ENCODE results near the gene DAZL. TPM values are rescaled to one million over a fixed set of nuclear protein-coding genes. Genes with fewer than 3 reads are reported as not detected.

The DAZL gene
- total and polyA plus RNA-seq, 2 donors, result 0.16 to 0.19 TPM

GRCh38 chr3:16583551-16583950, 21.7 kb downstream of the DAZL start:
- DNase-seq (ENCODE audit: low read depth in 6 of 9, low spot score in 9 of 9), result no peak
- Histone ChIP-seq H3K36me3 (ENCODE audit: control insufficient read depth in 2 of 2, insufficient read depth in 2 of 2, low read length in 1 of 2) (no peaks in the 10 kb centered on the region), H3K4me3 (ENCODE audit: low read length in 2 of 2) (no peak overlapping the region), H3K4me1 (ENCODE audit: control insufficient read depth in 2 of 2, insufficient read depth in 2 of 2, low read length in 2 of 2) (no peaks in the 10 kb centered on the region), H3K27me3 (ENCODE audit: control insufficient read depth in 2 of 2, insufficient read depth in 1 of 2, low read length in 1 of 2) (no peaks in the 10 kb centered on the region), H3K9me3 (ENCODE audit: control insufficient read depth in 2 of 2, insufficient read depth in 1 of 2, low read length in 1 of 2) (no peaks in the 10 kb centered on the region), H3K27ac (ENCODE audit: low read depth in 1 of 2, low read length in 1 of 2) (no peak overlapping the region)
- WGBS, result 97% methylated on average over 5 of the region's 5 CpGs

DNA sequence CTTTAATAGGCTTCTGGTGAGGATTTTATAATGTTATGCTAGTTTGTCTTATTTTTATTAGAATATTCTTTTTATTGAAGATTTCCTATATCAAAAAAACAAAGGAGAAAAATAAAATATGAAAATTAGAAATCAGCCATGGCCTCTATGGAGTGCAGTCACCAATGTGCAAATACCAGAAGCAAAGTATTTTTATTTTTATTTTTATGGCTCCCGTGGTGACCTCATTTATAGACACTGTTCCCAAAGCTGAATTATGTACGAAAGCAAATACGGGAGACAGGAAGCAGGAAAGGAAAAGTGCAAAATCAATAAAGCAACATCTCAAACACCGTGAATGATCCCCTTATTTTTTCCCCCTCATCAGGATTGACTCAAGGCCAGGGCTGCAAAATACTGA, 35.1 kb downstream of the DAZL start:
- no peaks in the 10 kb centered on the region for H3K9me3 ChIP-seq (ENCODE audit: control insufficient read depth in 2 of 2, insufficient read depth in 1 of 2, low read length in 1 of 2)
- no peak for DNase-seq (ENCODE audit: low read depth in 6 of 9, low spot score in 9 of 9)
- no peaks in the 10 kb centered on the region for H3K4me1 ChIP-seq (ENCODE audit: control insufficient read depth in 2 of 2, insufficient read depth in 2 of 2, low read length in 2 of 2)
- WGBS, result 95% methylated on average over 4 of the region's 4 CpGs
- no peaks in the 10 kb centered on the region for H3K36me3 ChIP-seq (ENCODE audit: control insufficient read depth in 2 of 2, insufficient read depth in 2 of 2, low read length in 1 of 2)
- no peak overlapping the region for H3K27ac ChIP-seq (ENCODE audit: low read depth in 1 of 2, low read length in 1 of 2)
- no peak overlapping the region for H3K4me3 ChIP-seq (ENCODE audit: low read length in 2 of 2)
- no peaks in the 10 kb centered on the region for H3K27me3 ChIP-seq (ENCODE audit: control insufficient read depth in 2 of 2, insufficient read depth in 1 of 2, low read length in 1 of 2)

- Histone ChIP-seq H3K27me3 (ENCODE audit: control insufficient read depth in 2 of 2, insufficient read depth in 1 of 2, low read length in 1 of 2) (no peaks in the 10 kb centered on the region), H3K36me3 (ENCODE audit: control insufficient read depth in 2 of 2, insufficient read depth in 2 of 2, low read length in 1 of 2) (no peaks in the 10 kb centered on the region), H3K27ac (ENCODE audit: low read depth in 1 of 2, low read length in 1 of 2) (no peak overlapping the region), H3K4me1 (ENCODE audit: control insufficient read depth in 2 of 2, insufficient read depth in 2 of 2, low read length in 2 of 2) (no peaks in the 10 kb centered on the region), H3K4me3 (ENCODE audit: low read length in 2 of 2) (no peak overlapping the region), H3K9me3 (ENCODE audit: control insufficient read depth in 2 of 2, insufficient read depth in 1 of 2, low read length in 1 of 2) (no peaks in the 10 kb centered on the region)
- no peak for DNase-seq (ENCODE audit: low read depth in 6 of 9, low spot score in 9 of 9)
- 93% methylated on average over 2 of the region's 2 CpGs for WGBS
Observed at GRCh38 chr3:16568532-16568931, 36.7 kb downstream of the DAZL start.

- Histone ChIP-seq H3K9me3 (ENCODE audit: control insufficient read depth in 2 of 2, insufficient read depth in 1 of 2, low read length in 1 of 2) (peaks cover 0 to 1% of the 10 kb centered on the region in 2 donors), H3K36me3 (ENCODE audit: control insufficient read depth in 2 of 2, insufficient read depth in 2 of 2, low read length in 1 of 2) (no peaks in the 10 kb centered on the region), H3K4me1 (ENCODE audit: control insufficient read depth in 2 of 2, insufficient read depth in 2 of 2, low read length in 2 of 2) (no peaks in the 10 kb centered on the region), H3K4me3 (ENCODE audit: low read length in 2 of 2) (no peak overlapping the region), H3K27ac (ENCODE audit: low read depth in 1 of 2, low read length in 1 of 2) (no peak overlapping the region), H3K27me3 (ENCODE audit: control insufficient read depth in 2 of 2, insufficient read depth in 1 of 2, low read length in 1 of 2) (no peaks in the 10 kb centered on the region)
- WGBS, result 89% methylated on average over 2 of the region's 2 CpGs
- DNase-seq (ENCODE audit: low read depth in 6 of 9, low spot score in 9 of 9), result no peak
Observed at GRCh38 chr3:16568115-16568514, 37.1 kb downstream of the DAZL start.

DNA sequence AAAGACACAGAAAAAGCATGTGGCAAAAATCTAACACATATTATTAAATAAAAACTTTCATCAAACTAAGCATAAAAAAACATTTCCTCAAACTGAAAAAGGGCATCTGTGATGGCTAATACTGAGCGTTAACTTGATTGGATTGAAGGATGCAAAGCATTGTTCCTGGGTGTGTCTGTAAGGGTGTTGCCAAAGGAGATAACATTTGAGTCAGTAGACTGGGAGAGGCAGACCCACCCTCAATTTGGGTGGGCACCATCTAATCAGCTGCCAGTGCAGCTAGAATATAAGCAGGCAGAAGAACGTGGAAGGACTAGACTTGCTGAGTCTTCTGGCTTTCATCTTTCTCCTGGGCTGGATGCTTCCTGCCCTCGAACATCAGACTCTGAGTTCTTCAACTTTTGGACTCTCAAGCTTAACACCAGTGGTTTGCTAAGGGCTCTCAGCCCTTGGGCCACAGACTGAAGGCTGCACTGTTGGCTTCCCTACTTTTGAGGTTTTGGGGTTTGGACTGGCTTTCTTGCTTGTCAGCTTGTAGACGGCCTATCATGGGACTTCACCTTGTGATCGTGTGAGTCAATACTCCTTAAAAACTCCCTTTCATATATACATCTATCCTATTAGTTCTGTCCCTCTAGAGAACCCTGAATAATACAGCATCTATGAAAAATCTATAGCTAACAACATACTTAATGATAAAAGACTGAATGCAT, 45.4 kb downstream of the DAZL start:
- H3K4me1 ChIP-seq (ENCODE audit: control insufficient read depth in 2 of 2, insufficient read depth in 2 of 2, low read length in 2 of 2), result no peaks in the 10 kb centered on the region
- no peak overlapping the region for H3K27ac ChIP-seq (ENCODE audit: low read depth in 1 of 2, low read length in 1 of 2)
- WGBS, result 96% methylated on average over 5 of the region's 5 CpGs
- no peak overlapping the region for H3K4me3 ChIP-seq (ENCODE audit: low read length in 2 of 2)
- peaks cover 0 to 1% of the 10 kb centered on the region in 2 donors for H3K9me3 ChIP-seq (ENCODE audit: control insufficient read depth in 2 of 2, insufficient read depth in 1 of 2, low read length in 1 of 2)
- no peaks in the 10 kb centered on the region for H3K36me3 ChIP-seq (ENCODE audit: control insufficient read depth in 2 of 2, insufficient read depth in 2 of 2, low read length in 1 of 2)
- no peak for DNase-seq (ENCODE audit: low read depth in 6 of 9, low spot score in 9 of 9)
- H3K27me3 ChIP-seq (ENCODE audit: control insufficient read depth in 2 of 2, insufficient read depth in 1 of 2, low read length in 1 of 2), result no peaks in the 10 kb centered on the region

- H3K27me3 ChIP-seq (ENCODE audit: control insufficient read depth in 2 of 2, insufficient read depth in 1 of 2, low read length in 1 of 2), result no peaks in the 10 kb centered on the region
- no peaks in the 10 kb centered on the region for H3K36me3 ChIP-seq (ENCODE audit: control insufficient read depth in 2 of 2, insufficient read depth in 2 of 2, low read length in 1 of 2)
- no peaks in the 10 kb centered on the region for H3K9me3 ChIP-seq (ENCODE audit: control insufficient read depth in 2 of 2, insufficient read depth in 1 of 2, low read length in 1 of 2)
- no peak for DNase-seq (ENCODE audit: low read depth in 6 of 9, low spot score in 9 of 9)
- no peak overlapping the region for H3K27ac ChIP-seq (ENCODE audit: low read depth in 1 of 2, low read length in 1 of 2)
- no peak overlapping the region for H3K4me3 ChIP-seq (ENCODE audit: low read length in 2 of 2)
- H3K4me1 ChIP-seq (ENCODE audit: control insufficient read depth in 2 of 2, insufficient read depth in 2 of 2, low read length in 2 of 2), result peaks cover 5 to 15% of the 10 kb centered on the region in 2 donors
- whole genome bisulfite sequencing, result 98% methylated on average over 4 of the region's 4 CpGs
Observed at GRCh38 chr3:16554126-16554525, 51.1 kb downstream of the DAZL start.

- Histone ChIP-seq H3K4me1 (ENCODE audit: control insufficient read depth in 2 of 2, insufficient read depth in 2 of 2, low read length in 2 of 2) (peaks cover 5 to 15% of the 10 kb centered on the region in 2 donors), H3K9me3 (ENCODE audit: control insufficient read depth in 2 of 2, insufficient read depth in 1 of 2, low read length in 1 of 2) (no peaks in the 10 kb centered on the region), H3K27me3 (ENCODE audit: control insufficient read depth in 2 of 2, insufficient read depth in 1 of 2, low read length in 1 of 2) (no peaks in the 10 kb centered on the region), H3K4me3 (ENCODE audit: low read length in 2 of 2) (no peak overlapping the region), H3K36me3 (ENCODE audit: control insufficient read depth in 2 of 2, insufficient read depth in 2 of 2, low read length in 1 of 2) (no peaks in the 10 kb centered on the region), H3K27ac (ENCODE audit: low read depth in 1 of 2, low read length in 1 of 2) (no peak overlapping the region)
- no peak for DNase-seq (ENCODE audit: low read depth in 6 of 9, low spot score in 9 of 9)
- 97% methylated on average over 3 of the region's 3 CpGs for WGBS
Observed at GRCh38 chr3:16552757-16553156, 52.5 kb downstream of the DAZL start.

DNA sequence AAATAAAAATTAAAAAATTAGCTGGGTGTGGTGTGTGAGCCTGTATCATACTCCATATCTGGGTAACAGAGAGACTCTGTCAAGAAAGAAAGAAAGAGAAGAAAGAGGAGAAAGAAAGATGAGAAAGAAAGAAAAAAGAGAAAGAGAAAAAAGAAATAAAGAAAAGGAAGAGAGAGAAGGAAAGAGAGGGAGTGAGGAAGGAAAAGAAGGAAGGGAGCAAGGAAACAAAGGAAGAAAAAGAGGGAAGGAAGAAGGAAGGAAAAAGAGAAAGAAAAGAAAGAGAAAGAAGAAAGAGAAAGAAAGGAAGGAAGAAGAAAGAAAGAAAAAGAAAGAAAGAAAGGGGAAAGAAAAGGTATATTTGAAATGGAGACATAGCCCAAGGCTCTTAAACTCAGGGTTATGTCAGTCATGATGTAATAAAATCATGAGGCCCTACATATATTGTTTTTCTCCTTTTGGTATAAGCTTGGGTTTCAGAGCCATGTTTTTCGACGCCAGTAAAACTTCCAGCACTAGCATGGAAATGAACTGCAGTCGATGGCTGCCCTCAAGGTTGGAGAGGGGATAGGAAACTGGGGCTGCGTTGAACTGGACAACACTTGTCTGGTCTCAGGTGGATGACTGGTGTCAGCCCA, 53.8 kb downstream of the DAZL start:
- no peaks in the 10 kb centered on the region for H3K36me3 ChIP-seq (ENCODE audit: control insufficient read depth in 2 of 2, insufficient read depth in 2 of 2, low read length in 1 of 2)
- 97% methylated on average over 4 of the region's 4 CpGs for WGBS
- no peaks in the 10 kb centered on the region for H3K9me3 ChIP-seq (ENCODE audit: control insufficient read depth in 2 of 2, insufficient read depth in 1 of 2, low read length in 1 of 2)
- H3K27me3 ChIP-seq (ENCODE audit: control insufficient read depth in 2 of 2, insufficient read depth in 1 of 2, low read length in 1 of 2), result no peaks in the 10 kb centered on the region
- H3K4me1 ChIP-seq (ENCODE audit: control insufficient read depth in 2 of 2, insufficient read depth in 2 of 2, low read length in 2 of 2), result peaks cover 8 to 18% of the 10 kb centered on the region in 2 donors
- H3K4me3 ChIP-seq (ENCODE audit: low read length in 2 of 2), result no peak overlapping the region
- DNase-seq (ENCODE audit: low read depth in 6 of 9, low spot score in 9 of 9), result no peak
- H3K27ac ChIP-seq (ENCODE audit: low read depth in 1 of 2, low read length in 1 of 2), result no peak overlapping the region

GRCh38 chr3:16550676-16551341, 54.4 kb downstream of the DAZL start:
- no peaks in the 10 kb centered on the region for H3K36me3 ChIP-seq (ENCODE audit: control insufficient read depth in 2 of 2, insufficient read depth in 2 of 2, low read length in 1 of 2)
- H3K9me3 ChIP-seq (ENCODE audit: control insufficient read depth in 2 of 2, insufficient read depth in 1 of 2, low read length in 1 of 2), result no peaks in the 10 kb centered on the region
- H3K4me1 ChIP-seq (ENCODE audit: control insufficient read depth in 2 of 2, insufficient read depth in 2 of 2, low read length in 2 of 2), result peaks cover 8 to 24% of the 10 kb centered on the region in 2 donors
- no peak overlapping the region for H3K4me3 ChIP-seq (ENCODE audit: low read length in 2 of 2)
- DNase-seq (ENCODE audit: low read depth in 6 of 9, low spot score in 9 of 9), result peak; percentile 60 to 94 (median 89)
- no peak overlapping the region for H3K27ac ChIP-seq (ENCODE audit: low read depth in 1 of 2, low read length in 1 of 2)
- no peaks in the 10 kb centered on the region for H3K27me3 ChIP-seq (ENCODE audit: control insufficient read depth in 2 of 2, insufficient read depth in 1 of 2, low read length in 1 of 2)
- 21% methylated on average over 7 of the region's 7 CpGs for WGBS

Measured in thymus (tissue), 11 donors.